DLD1 (cell line): ENCODE results near the gene SAMD1.
"Not testable (repeated sequence)": the region's sequence is repeated elsewhere in the genome, so short reads cannot be mapped to it uniquely, and the experiment has no call there.

Source experiments
- in situ Hi-C: cut with HindIII; loops from 2 replicates; pipeline ENCODE4 v1.10.0; 2017; ENCODE audit warnings: low sequenced_read_pairs

SAMD1 gene

GRCh38 chr19:14063105-14063504 is 27.4 kb downstream of the SAMD1 start:
- in situ Hi-C loops: no loop called here

- in situ Hi-C loops: no loop called here
These were observed 28.0 kb downstream of the SAMD1 start for GRCh38 chr19:14062558-14062855.

- in situ Hi-C loops: no loop called here
These were observed 28.6 kb downstream of the SAMD1 start, which contains the start of gene PALM3 for GRCh38 chr19:14061751-14062557. PALM3 (minus strand) TSS chr19:14062076; CDS start chr19:14061980, 96 bp downstream.

- in situ Hi-C loops: no loop called here
These were observed 29.3 kb downstream of the SAMD1 start for GRCh38 chr19:14061081-14061749.

GRCh38 chr19:14059652-14060155 is 30.8 kb downstream of the SAMD1 start:
- in situ Hi-C loops: no loop called here

- in situ Hi-C loops: no loop called here
These were observed 31.5 kb downstream of the SAMD1 start for GRCh38 chr19:14059093-14059480.

GRCh38 chr19:14058182-14059092 is 32.1 kb downstream of the SAMD1 start:
- in situ Hi-C loops: no loop called here

- in situ Hi-C loops: no loop called here
These were observed 33.7 kb downstream of the SAMD1 start for GRCh38 chr19:14056741-14057356.

GRCh38 chr19:14056069-14056666 is 34.4 kb downstream of the SAMD1 start:
- in situ Hi-C loops: no loop called here

- in situ Hi-C loops: no loop called here
These were observed 35.2 kb downstream of the SAMD1 start for GRCh38 chr19:14055396-14055795.

- in situ Hi-C loops: no loop called here
These were observed 35.8 kb downstream of the SAMD1 start for GRCh38 chr19:14054721-14055120.

- in situ Hi-C loops: no loop called here
These were observed 36.5 kb downstream of the SAMD1 start for GRCh38 chr19:14054099-14054498.

- in situ Hi-C loops: no loop called here
These were observed 37.1 kb downstream of the SAMD1 start for GRCh38 chr19:14053500-14053899.

GRCh38 chr19:14053032-14053431 is 37.5 kb downstream of the SAMD1 start:
- in situ Hi-C loops: no loop called here

GRCh38 chr19:14052470-14052869 is 38.1 kb downstream of the SAMD1 start:
- in situ Hi-C loops: no loop called here

GRCh38 chr19:14051980-14052379 is 38.6 kb downstream of the SAMD1 start:
- in situ Hi-C loops: no loop called here

GRCh38 chr19:14050961-14051360 is 39.6 kb downstream of the SAMD1 start:
- in situ Hi-C loops: not testable (repeated sequence)

GRCh38 chr19:14050512-14050911 is 40.0 kb downstream of the SAMD1 start:
- in situ Hi-C loops: no loop called here

- in situ Hi-C loops: no loop called here
These were observed 42.0 kb downstream of the SAMD1 start for GRCh38 chr19:14048443-14049153.

- in situ Hi-C loops: not testable (repeated sequence)
These were observed 42.7 kb downstream of the SAMD1 start for GRCh38 chr19:14047866-14048265.
